Adrenal gland (tissue), 5 donors: ENCODE results near the gene IQGAP3.

Experiments
- CTCF ChIP-seq, 6 experiments: fragments of 450-650 bp in 4 of 6; fragments of 200-600 bp in 2 of 6; sonication (generic) in 1 of 6; IDR thresholded peaks; 1 replicate in 5 of 6; 2 replicates in 1 of 6; pipeline versions ENCODE4 v1.5.1 to v1.8.0; 2016 to 2021; ENCODE audit warnings: antibody characterized with exemption in 6 of 6, mild to moderate bottlenecking in 2 of 6, moderate library complexity in 1 of 6
- POLR2A ChIP-seq, 2 donors: fragments of 450-650 bp; IDR thresholded peaks; one replicate each; pipeline ENCODE4 v1.6.1; 2017; ENCODE audit warnings: antibody characterized with exemption in 2 of 2, mild to moderate bottlenecking in 2 of 2, moderate library complexity in 1 of 2
- donor health status: DM: no; HTN: no; CAD: no.

GRCh38 chr1:156505679-156506298, 66.6 kb downstream of the IQGAP3 start:
- peak in 1 of 6 experiments; percentile 1 for TF ChIP-seq CTCF (IDR thresholded peaks at IDR 0.05)
- no peak for TF ChIP-seq POLR2A (IDR thresholded peaks at IDR 0.05)
